ENCODE results near the gene ISLR2. TPM values are rescaled to one million over a fixed set of nuclear protein-coding genes. Genes with fewer than 3 reads are reported as not detected.

The ISLR2 gene
- total RNA-seq, 2 donors from 2014 or later, result 1.9 to 4.3 TPM

DNA sequence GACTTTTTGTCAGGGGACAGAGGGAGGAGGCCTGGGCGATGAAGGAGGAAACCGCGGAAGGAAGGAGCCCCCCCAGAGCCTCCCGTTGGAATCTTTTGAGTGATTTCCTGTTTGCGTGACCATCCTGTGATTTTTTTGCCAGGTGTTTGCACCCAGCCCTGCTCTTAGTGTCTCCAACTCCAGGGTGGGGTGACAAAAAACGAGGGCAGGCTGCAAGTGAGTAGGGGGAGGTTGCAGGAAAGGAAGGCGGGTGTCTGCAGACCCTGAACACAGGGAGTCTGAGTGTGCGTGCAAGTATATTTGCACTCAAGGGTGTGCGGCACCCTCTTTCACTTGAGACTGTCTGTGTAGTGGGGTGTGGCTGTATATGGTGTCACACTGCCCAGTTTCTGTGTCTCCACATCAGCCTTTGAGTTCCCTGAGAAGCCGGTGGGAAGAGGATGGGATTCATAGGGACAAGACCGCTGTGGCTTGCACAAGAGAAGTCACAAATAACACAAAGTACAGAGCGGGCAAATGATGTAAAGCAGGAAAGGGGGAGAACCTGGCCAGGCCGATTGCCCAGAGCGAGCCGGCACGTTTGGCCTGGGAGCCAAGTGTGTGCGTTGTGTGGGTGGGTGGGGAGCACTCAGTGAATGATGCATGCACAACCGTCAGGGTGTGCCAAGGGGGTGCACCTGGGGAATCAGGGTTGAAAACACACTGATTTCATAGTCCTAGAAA, 6.6 kb downstream of the ISLR2 start:
- Histone ChIP-seq H3K27ac (no peak overlapping the region), H3K36me3 (no peaks in the 10 kb centered on the region), H3K4me3 (peak overlapping the region; percentile 24), H3K9me3 (no peaks in the 10 kb centered on the region), H3K27me3 (replicated peaks; ENCODE audit: insufficient read depth) (peaks cover 45% of the 10 kb centered on the region), H3K4me1 (replicated peaks) (peaks cover 8% of the 10 kb centered on the region)
- TF ChIP-seq POLR2A (IDR thresholded peaks at IDR 0.05) (no peak), POLR2AphosphoS5 (IDR thresholded peaks at IDR 0.05) (no peak)
- TF ChIP-seq, protein P1, sequence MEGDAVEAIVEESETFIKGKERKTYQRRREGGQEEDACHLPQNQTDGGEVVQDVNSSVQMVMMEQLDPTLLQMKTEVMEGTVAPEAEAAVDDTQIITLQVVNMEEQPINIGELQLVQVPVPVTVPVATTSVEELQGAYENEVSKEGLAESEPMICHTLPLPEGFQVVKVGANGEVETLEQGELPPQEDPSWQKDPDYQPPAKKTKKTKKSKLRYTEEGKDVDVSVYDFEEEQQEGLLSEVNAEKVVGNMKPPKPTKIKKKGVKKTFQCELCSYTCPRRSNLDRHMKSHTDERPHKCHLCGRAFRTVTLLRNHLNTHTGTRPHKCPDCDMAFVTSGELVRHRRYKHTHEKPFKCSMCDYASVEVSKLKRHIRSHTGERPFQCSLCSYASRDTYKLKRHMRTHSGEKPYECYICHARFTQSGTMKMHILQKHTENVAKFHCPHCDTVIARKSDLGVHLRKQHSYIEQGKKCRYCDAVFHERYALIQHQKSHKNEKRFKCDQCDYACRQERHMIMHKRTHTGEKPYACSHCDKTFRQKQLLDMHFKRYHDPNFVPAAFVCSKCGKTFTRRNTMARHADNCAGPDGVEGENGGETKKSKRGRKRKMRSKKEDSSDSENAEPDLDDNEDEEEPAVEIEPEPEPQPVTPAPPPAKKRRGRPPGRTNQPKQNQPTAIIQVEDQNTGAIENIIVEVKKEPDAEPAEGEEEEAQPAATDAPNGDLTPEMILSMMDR (IDR thresholded peaks at IDR 0.05), result no peak
- 10% methylated on average over 18 of the region's 18 CpGs for WGBS
- intact Hi-C loops (cut with DNase I), result no loop called here
- no peak for DNase-seq (ENCODE audit: low spot score)

DNA sequence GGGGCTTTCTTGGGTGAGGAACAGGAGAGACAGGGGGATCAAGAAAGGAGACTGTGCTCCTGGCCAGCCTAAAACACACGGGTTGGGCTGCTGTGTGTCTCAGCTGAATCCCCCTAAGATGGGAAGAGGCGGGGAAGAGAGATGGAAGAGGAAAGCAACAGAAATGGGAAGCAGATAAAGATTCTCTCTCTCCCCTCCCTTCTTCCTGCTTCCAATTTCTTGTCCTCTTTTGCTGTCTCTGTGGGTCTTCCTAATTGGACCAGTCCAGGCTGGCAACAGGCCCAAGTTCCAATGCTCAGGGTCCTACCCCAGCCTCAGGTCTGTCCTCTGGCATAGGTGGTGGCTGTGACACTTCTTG, 7.1 kb downstream of the ISLR2 start:
- no peak overlapping the region for H3K27ac ChIP-seq
- no peak overlapping the region for H3K4me3 ChIP-seq
- TF ChIP-seq, protein P1 (IDR thresholded peaks at IDR 0.05), result no peak
- TF ChIP-seq POLR2AphosphoS5 (IDR thresholded peaks at IDR 0.05) (no peak), POLR2A (IDR thresholded peaks at IDR 0.05) (no peak)
- H3K27me3 ChIP-seq (replicated peaks; ENCODE audit: insufficient read depth), result peaks cover 41% of the 10 kb centered on the region
- H3K36me3 ChIP-seq, result no peaks in the 10 kb centered on the region
- intact Hi-C loops (cut with DNase I), result no loop called here
- no peak for DNase-seq (ENCODE audit: low spot score)
- H3K9me3 ChIP-seq, result no peaks in the 10 kb centered on the region
- peaks cover 8% of the 10 kb centered on the region for H3K4me1 ChIP-seq (replicated peaks)
- WGBS, result 56% methylated on average over 2 of the region's 2 CpGs

GRCh38 chr15:74138642-74139041, 8.3 kb downstream of the ISLR2 start:
- intact Hi-C loops (cut with DNase I), result no loop called here
- peaks cover 8% of the 10 kb centered on the region for H3K4me1 ChIP-seq (replicated peaks)
- H3K27ac ChIP-seq, result no peak overlapping the region
- no peak overlapping the region for H3K4me3 ChIP-seq
- DNase-seq (ENCODE audit: low spot score), result no peak
- TF ChIP-seq POLR2A (IDR thresholded peaks at IDR 0.05) (no peak), POLR2AphosphoS5 (IDR thresholded peaks at IDR 0.05) (no peak)
- TF ChIP-seq, protein P1 (IDR thresholded peaks at IDR 0.05), result no peak
- WGBS, result 77% methylated on average over 4 of the region's 4 CpGs
- H3K27me3 ChIP-seq (replicated peaks; ENCODE audit: insufficient read depth), result peaks cover 30% of the 10 kb centered on the region
- no peaks in the 10 kb centered on the region for H3K36me3 ChIP-seq
- H3K9me3 ChIP-seq, result no peaks in the 10 kb centered on the region

DNA sequence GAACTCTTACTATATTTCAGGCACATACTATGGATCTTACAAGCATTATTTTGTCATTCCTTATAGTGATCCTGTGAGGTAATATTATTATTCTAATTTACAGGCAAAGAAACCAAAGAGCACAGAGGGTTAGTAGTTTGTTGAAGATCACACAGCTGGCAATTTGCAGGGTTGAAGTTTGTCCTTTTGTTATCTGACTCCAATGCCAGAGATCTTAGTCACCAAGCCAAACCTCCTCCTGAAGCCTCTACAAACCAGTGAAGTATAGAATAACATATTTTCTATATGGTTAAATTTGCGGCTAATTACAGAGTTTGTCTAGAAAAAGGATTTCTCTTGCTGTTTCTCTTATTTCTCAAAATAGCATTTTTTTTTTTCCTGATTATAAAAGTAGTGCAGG, 11.2 kb downstream of the ISLR2 start:
- intact Hi-C loops (cut with DNase I), result no loop called here
- TF ChIP-seq POLR2AphosphoS5 (IDR thresholded peaks at IDR 0.05) (no peak), POLR2A (IDR thresholded peaks at IDR 0.05) (no peak)
- TF ChIP-seq, protein P1 (IDR thresholded peaks at IDR 0.05), result no peak

DNA sequence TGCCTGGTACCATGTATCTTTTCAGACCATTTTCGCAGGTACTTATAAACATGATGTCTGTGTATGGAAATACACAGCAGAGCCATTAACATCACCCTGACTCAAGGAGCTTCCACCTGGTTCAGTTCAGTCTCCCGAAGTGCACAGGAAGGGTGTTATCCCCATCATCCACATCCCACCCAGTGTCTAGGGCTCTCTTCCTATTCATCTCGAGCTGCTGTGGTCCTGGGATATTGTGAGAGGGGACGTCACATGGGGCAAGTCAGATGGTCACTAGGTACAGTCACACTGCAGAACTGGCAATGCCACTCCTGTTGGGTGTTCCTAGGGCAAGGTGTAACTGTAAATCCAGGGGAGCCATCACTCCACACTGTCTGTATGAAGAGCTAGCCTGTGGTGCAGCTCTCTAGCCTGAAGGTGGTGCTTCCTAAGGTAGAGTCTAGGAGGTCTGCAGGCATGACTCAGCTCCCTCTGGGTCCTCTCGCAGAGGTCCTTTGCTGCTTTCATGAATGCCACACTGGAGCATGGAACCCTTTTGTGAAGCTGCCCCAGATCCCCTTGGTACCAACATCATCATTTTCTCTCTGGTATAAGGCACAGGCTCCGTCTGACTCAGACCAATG, 13.9 kb downstream of the ISLR2 start:
- Histone ChIP-seq H3K4me3 (no peak overlapping the region), H3K27ac (no peak overlapping the region), H3K36me3 (no peaks in the 10 kb centered on the region), H3K27me3 (replicated peaks; ENCODE audit: insufficient read depth) (no peaks in the 10 kb centered on the region), H3K4me1 (replicated peaks) (no peaks in the 10 kb centered on the region), H3K9me3 (no peaks in the 10 kb centered on the region)
- no peak for DNase-seq (ENCODE audit: low spot score)
- intact Hi-C loops (cut with DNase I), result no loop called here
- WGBS, result 79% methylated on average over 6 of the region's 6 CpGs
- TF ChIP-seq, protein P1 (IDR thresholded peaks at IDR 0.05), result no peak
- no peak for TF ChIP-seq POLR2AphosphoS5 (IDR thresholded peaks at IDR 0.05)
- no peak for TF ChIP-seq POLR2A (IDR thresholded peaks at IDR 0.05)

More for the DNA sequence above, 11.2 kb downstream of the ISLR2 start:
- Histone ChIP-seq H3K9me3 (no peaks in the 10 kb centered on the region), H3K4me3 (no peak overlapping the region), H3K27ac (no peak overlapping the region), H3K4me1 (replicated peaks) (peaks cover 6% of the 10 kb centered on the region), H3K36me3 (no peaks in the 10 kb centered on the region), H3K27me3 (replicated peaks; ENCODE audit: insufficient read depth) (peaks cover 7% of the 10 kb centered on the region)
- 92% methylated on average over 1 of the region's 1 CpG for WGBS
- DNase-seq (ENCODE audit: low spot score), result no peak
